H1 (cell line): ENCODE data around the gene GPATCH2. TPM values are rescaled to one million over a fixed set of nuclear protein-coding genes. Genes with fewer than 3 reads are reported as not detected.

Experiments used
- CTCF ChIA-PET: fragments of 300-600 bp; sonication (Branson Sonifier 250); formaldehyde crosslinking; loops from one replicate; lab custom pipeline; 2021; ENCODE audit not compliant: partially characterized antibody; lab: Charles Lee
- POLR2A ChIA-PET: fragments of 300-600 bp; sonication (Branson Sonifier 250); formaldehyde crosslinking; loops from one replicate; lab custom pipeline; 2021; ENCODE audit warnings: inconsistent platforms; ENCODE audit not compliant: partially characterized antibody; lab: Charles Lee
- DNase-seq, 2 experiments: peaks; one replicate each; pipeline versions ENCODE4 v3.0.0 to v3.0.0-alpha.2; 2010 to 2022; ENCODE audit warnings: low spot score in 2 of 2, low read depth in 1 of 2, mixed read lengths in 1 of 2
- FAIRE-seq: peaks from 2 replicates; lab custom pipeline; 2011; peaks lifted over from hg19 to GRCh38; lab: Jason Lieb, UNC
- H2AFZ ChIP-seq: 2 replicates; pipeline ENCODE4 v1.8.1; 2012; ENCODE audit warnings: low read length, inconsistent platforms
- H2AK5ac ChIP-seq: 2 replicates; pipeline ENCODE4 v1.6.1; 2013; ENCODE audit warnings: low read depth, low read length
- H2BK120ac ChIP-seq: replicated peaks from 2 replicates; pipeline ENCODE3; 2013; ENCODE audit warnings: low read depth, low read length, inconsistent platforms
- H2BK12ac ChIP-seq: 2 replicates; pipeline ENCODE4 v1.6.1; 2013; ENCODE audit warnings: low read depth, low read length
- H2BK15ac ChIP-seq: 2 replicates; pipeline ENCODE4 v1.6.1; 2013; ENCODE audit warnings: low read length
- H2BK20ac ChIP-seq: 2 replicates; pipeline ENCODE4 v1.6.1; 2013; ENCODE audit warnings: low read length
- H2BK5ac ChIP-seq: 2 replicates; pipeline ENCODE4 v1.6.1; 2013; ENCODE audit warnings: low read depth, low read length
- H3K14ac ChIP-seq: 2 replicates; pipeline ENCODE4 v1.6.1; 2013; ENCODE audit warnings: inconsistent platforms; ENCODE audit not compliant: insufficient read length
- H3K18ac ChIP-seq: 2 replicates; pipeline ENCODE4 v1.6.1; 2013; ENCODE audit warnings: low read length; ENCODE audit errors: extremely low read depth
- H3K23ac ChIP-seq: 2 replicates; pipeline ENCODE4 v1.6.1; 2013; ENCODE audit warnings: inconsistent platforms; ENCODE audit not compliant: insufficient read length
- H3K23me2 ChIP-seq: 2 replicates; pipeline ENCODE4 v1.6.1; 2013; ENCODE audit warnings: low read depth, low read length
- H3K27ac ChIP-seq: 2 replicates; pipeline ENCODE4 v1.6.1; 2011; ENCODE audit warnings: low read depth, low read length, inconsistent platforms
- H3K27me3 ChIP-seq, 4 experiments: replicated peaks in 1 of 4; 1 replicate in 1 of 4; 2 replicates in 3 of 4; pipeline versions ENCODE4 v1.6.1 to v1.8.1; 2011 to 2013; ENCODE audit warnings: low read length in 3 of 4, mild to moderate bottlenecking in 3 of 4, inconsistent platforms in 2 of 4, mixed read lengths in 2 of 4, moderate library complexity in 1 of 4; ENCODE audit not compliant: control insufficient read depth in 3 of 4, insufficient read depth in 3 of 4; ENCODE audit errors: extremely low read depth in 1 of 4
- H3K36me3 ChIP-seq, 4 experiments: 2 replicates each; pipeline versions ENCODE4 v1.6.1 to v1.8.1; 2011 to 2013; ENCODE audit warnings: mild to moderate bottlenecking in 4 of 4, low read length in 3 of 4, moderate library complexity in 2 of 4, control low read depth in 1 of 4, inconsistent platforms in 1 of 4; ENCODE audit not compliant: insufficient read depth in 4 of 4, control insufficient read depth in 2 of 4
- H3K4ac ChIP-seq: replicated peaks from 2 replicates; pipeline ENCODE3; 2013; ENCODE audit warnings: low read length, low read depth, mixed read lengths, inconsistent platforms; ENCODE audit not compliant: insufficient read length
- H3K4me1 ChIP-seq, 4 experiments: replicated peaks in 1 of 4; 1 replicate in 1 of 4; 2 replicates in 3 of 4; pipeline versions ENCODE4 v1.6.1 to v1.8.1; 2011 to 2013; ENCODE audit warnings: low read length in 3 of 4, inconsistent platforms in 2 of 4, mixed read lengths in 1 of 4; ENCODE audit not compliant: insufficient read depth in 4 of 4, control insufficient read depth in 3 of 4
- H3K4me2 ChIP-seq, 2 experiments: 2 replicates each; pipeline versions ENCODE4 v1.6.1 to v1.8.1; 2011 to 2013; ENCODE audit warnings: low read depth in 2 of 2, low read length in 2 of 2, control low read depth in 1 of 2, inconsistent platforms in 1 of 2, mild to moderate bottlenecking in 1 of 2; ENCODE audit not compliant: insufficient read depth in 1 of 2
- H3K4me3 ChIP-seq, 4 experiments: fragments of 200-600, 300-600 bp in 1 of 4; sonication (generic), shearing (Covaris generic), sonication (Bioruptor Twin) in 1 of 4; 2 replicates each; pipeline versions ENCODE4 v1.5.1 to v1.8.1; 2011 to 2016; ENCODE audit warnings: low read length in 4 of 4, low read depth in 3 of 4, control low read depth in 2 of 4, inconsistent platforms in 2 of 4, mild to moderate bottlenecking in 2 of 4, mixed read lengths in 1 of 4, moderate library complexity in 1 of 4; ENCODE audit not compliant: insufficient read depth in 2 of 4; ENCODE audit errors: extremely low read depth in 1 of 4
- H3K56ac ChIP-seq: replicated peaks from 2 replicates; pipeline ENCODE3; 2013; ENCODE audit warnings: low read depth, mild to moderate bottlenecking, mixed read lengths, low read length, inconsistent platforms; ENCODE audit not compliant: insufficient read length
- H3K79me1 ChIP-seq: 2 replicates; pipeline ENCODE4 v1.6.1; 2013; ENCODE audit warnings: low read depth, low read length, control low read depth
- H3K79me2 ChIP-seq, 2 experiments: 2 replicates each; pipeline versions ENCODE4 v1.6.1 to v1.8.1; 2012 to 2013; ENCODE audit warnings: low read length in 2 of 2, mild to moderate bottlenecking in 2 of 2, inconsistent platforms in 1 of 2; ENCODE audit not compliant: insufficient read depth in 2 of 2, control insufficient read depth in 1 of 2
- H3K9ac ChIP-seq, 4 experiments: replicated peaks in 1 of 4; 1 replicate in 1 of 4; 2 replicates in 3 of 4; pipeline versions ENCODE4 v1.6.1 to v1.8.1; 2011 to 2013; ENCODE audit warnings: low read depth in 3 of 4, low read length in 3 of 4, control low read depth in 2 of 4, mild to moderate bottlenecking in 2 of 4, moderate library complexity in 2 of 4, inconsistent platforms in 1 of 4; ENCODE audit errors: extremely low read depth in 1 of 4
- H3K9me3 ChIP-seq, 2 experiments: 2 replicates each; pipeline versions ENCODE4 v1.6.1 to v1.8.1; 2012 to 2013; ENCODE audit warnings: mild to moderate bottlenecking in 2 of 2, moderate library complexity in 2 of 2, control low read depth in 1 of 2, inconsistent platforms in 1 of 2, low read depth in 1 of 2, low read length in 1 of 2, mixed read lengths in 1 of 2; ENCODE audit not compliant: insufficient read depth in 2 of 2
- H4K20me1 ChIP-seq, 2 experiments: replicated peaks in 1 of 2; 2 replicates each; pipeline versions ENCODE3 to v1.8.1; 2011 to 2013; ENCODE audit warnings: inconsistent platforms in 2 of 2, low read length in 2 of 2, mild to moderate bottlenecking in 1 of 2; ENCODE audit not compliant: insufficient read depth in 2 of 2, control insufficient read depth in 1 of 2
- H4K5ac ChIP-seq: 2 replicates; pipeline ENCODE4 v1.6.1; 2013; ENCODE audit warnings: low read length, low read depth, mixed read lengths, inconsistent platforms; ENCODE audit not compliant: insufficient read length
- H4K8ac ChIP-seq: 2 replicates; pipeline ENCODE4 v1.8.0; 2013; ENCODE audit warnings: mild to moderate bottlenecking, moderate library complexity, low read length, inconsistent platforms; ENCODE audit not compliant: insufficient read depth; ENCODE audit errors: extremely low read depth
- H4K91ac ChIP-seq: replicated peaks from 2 replicates; pipeline ENCODE3; 2013; ENCODE audit warnings: low read length, mixed read lengths, inconsistent platforms; ENCODE audit not compliant: insufficient read length
- BCL11A ChIP-seq, 2 experiments: IDR thresholded peaks; one replicate each; pipeline ENCODE4 v1.6.1; 2011; ENCODE audit warnings: low read depth in 2 of 2, low read length in 2 of 2, mild to moderate bottlenecking in 2 of 2
- RAD21 ChIP-seq, 2 experiments: IDR thresholded peaks in 1 of 2; conservative IDR thresholded peaks in 1 of 2; 2 replicates each; pipeline ENCODE4 v1.6.1; 2011; ENCODE audit warnings: low read depth in 2 of 2, low read length in 2 of 2, improper control_type of control experiment in 1 of 2, inconsistent platforms in 1 of 2, mild to moderate bottlenecking in 1 of 2, moderate library complexity in 1 of 2
- WGBS, 2 experiments: shearing (Covaris generic) in 1 of 2; methylation state at CpG; one replicate each; pipeline versions ENCODE4 v1.1.6 to v1.1.7; 2013 to 2015; ENCODE audit warnings: low lambda C conversion rate in 2 of 2, mixed read lengths in 2 of 2, inconsistent platforms in 1 of 2, low coverage in 1 of 2, missing lambda C conversion rate in 1 of 2; ENCODE audit not compliant: insufficient replicate concordance in 2 of 2, insufficient coverage in 1 of 2, insufficient read length in 1 of 2; ENCODE audit errors: extremely low coverage in 1 of 2, missing lambda C conversion rate in 1 of 2; 5-methylcytosine and 5-hydroxymethylcytosine counted together
- polyA plus RNA-seq, 7 experiments: library from polyadenylated mRNA; depleted of rRNA in 3 of 7; stranded (reverse) in 5 of 7; unstranded in 2 of 7; fragments of >200 nt in 5 of 7; fragments of 200-250 nt in 2 of 7; gene quantifications; 1 replicate in 5 of 7; 2 replicates in 1 of 7; 4 replicates in 1 of 7; pipeline versions ENCODE4 v1.2.1 to v1.2.3, GENCODE V29; 2011 to 2013; ENCODE audit warnings: missing spikeins in 2 of 7, mixed read lengths in 2 of 7
- total RNA-seq: library from RNA; stranded (reverse); fragmentation: NEBNext Ultra II Directional; extraction: Animal tissue kit (Norgen Biotek cat#: 25700); gene quantifications from 2 replicates; pipeline ENCODE4 v1.2.1, GENCODE V29; 2021

The GPATCH2 gene
- total and polyA plus RNA-seq, 2 of the 8 experiments (the other 6 are each of a cell fraction or from before 2014, with no cell fraction given): 3.9 to 13.1 TPM

DNA sequence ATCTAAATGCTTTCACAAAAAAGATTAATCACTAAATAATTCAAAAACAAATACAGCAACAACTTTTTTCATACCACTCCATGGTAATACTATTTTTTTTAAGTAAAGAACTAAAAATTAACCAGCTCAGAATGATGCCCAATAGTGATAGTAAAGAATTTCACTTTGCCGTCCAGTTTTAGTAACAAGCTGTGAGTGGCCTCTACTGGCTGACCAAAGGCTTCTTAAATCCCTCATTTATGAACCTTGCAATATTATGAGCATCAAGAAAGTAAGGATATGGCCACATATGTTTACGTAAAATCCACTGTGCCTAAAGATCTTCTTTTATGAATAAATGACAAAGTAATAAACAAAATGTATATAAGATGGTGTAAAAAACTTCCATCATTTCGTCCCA lies 108.6 kb downstream of the GPATCH2 start:
- no peak overlapping the region for H3K9ac ChIP-seq

More for the DNA sequence above, 108.6 kb downstream of the GPATCH2 start:
- Histone ChIP-seq H2AK5ac (no peak overlapping the region), H3K79me2 (no peaks in the 10 kb centered on the region), H4K5ac (no peak overlapping the region), H4K91ac (no peak overlapping the region), H3K56ac (no peak overlapping the region), H3K4me2 (no peak overlapping the region), H3K27ac (no peak overlapping the region), H2BK20ac (no peak overlapping the region), H4K8ac (no peak overlapping the region), H3K4ac (no peak overlapping the region), H2BK5ac (no peak overlapping the region), H2BK120ac (no peak overlapping the region), H3K27me3 (no peaks in the 10 kb centered on the region), H3K23me2 (no peaks in the 10 kb centered on the region), H2BK12ac (no peak overlapping the region), H3K4me1 (no peaks in the 10 kb centered on the region), H2AFZ (no peak overlapping the region), H4K20me1 (no peaks in the 10 kb centered on the region), H3K23ac (no peak overlapping the region), H3K79me1 (no peaks in the 10 kb centered on the region), H2BK15ac (no peak overlapping the region), H3K4me3 (no peak overlapping the region), H3K9me3 (peaks cover 3 to 10% of the 10 kb centered on the region in 2 experiments; a peak in 2 of 4 replicates), H3K36me3 (no peaks in the 10 kb centered on the region), H3K18ac (no peak overlapping the region), H3K14ac (no peak overlapping the region)
- FAIRE-seq (no peak), DNase-seq (no peak)
- ChIA-PET POLR2A (no interaction called here), CTCF (no interaction called here)
- TF ChIP-seq BCL11A (IDR thresholded peaks at IDR 0.05; ENCODE audit: low read depth in 2 of 2, low read length in 2 of 2) (no peak), RAD21 (IDR thresholded peaks at IDR 0.05 in 1 of 2, conservative IDR thresholded peaks at IDR 0.05 in 1 of 2; ENCODE audit: low read depth in 2 of 2, low read length in 2 of 2) (peak in 1 of 2 experiments; percentile 9; a peak in 1 of 4 replicates)
- WGBS, 2 experiments: 93% methylated on average over 3 of the region's 3 CpGs; no CpG with 5 or more reads in 1 of the 2 experiments
